GM19099 (cell line): ENCODE results near the gene GNAT3.

Source experiments
- POLR2A ChIP-seq: IDR thresholded peaks from 3 replicates; pipeline ENCODE4 v1.6.1; 2011; ENCODE audit warnings: low read depth; ENCODE audit not compliant: insufficient read length; ENCODE audit errors: extremely low read depth

GNAT3 gene

GRCh38 chr7:80511964-80512363, at the start of gene GNAT3:
Gene GNAT3, minus strand, starts transcription at chr7:80512064. Its CDS starts 138 bp downstream, at chr7:80511926.
- no peak for TF ChIP-seq POLR2A

GRCh38 chr7:80558116-80558515, 46.3 kb upstream of the GNAT3 start:
- no peak for TF ChIP-seq POLR2A

GRCh38 chr7:80552031-80552694, 40.3 kb upstream of the GNAT3 start:
- TF ChIP-seq POLR2A, result no peak

- TF ChIP-seq POLR2A, result no peak
Measured at GRCh38 chr7:80550005-80550404, 38.1 kb upstream of the GNAT3 start.

- TF ChIP-seq POLR2A, result no peak
Measured at GRCh38 chr7:80548840-80549530, 37.1 kb upstream of the GNAT3 start.

GRCh38 chr7:80542398-80542797, 30.5 kb upstream of the GNAT3 start:
- no peak for TF ChIP-seq POLR2A

- no peak for TF ChIP-seq POLR2A
Measured at GRCh38 chr7:80540836-80541235, 29.0 kb upstream of the GNAT3 start.

GRCh38 chr7:80537091-80537490, 25.2 kb upstream of the GNAT3 start:
- TF ChIP-seq POLR2A, result no peak

- TF ChIP-seq POLR2A, result no peak
Measured at GRCh38 chr7:80536426-80536825, 24.6 kb upstream of the GNAT3 start.

- no peak for TF ChIP-seq POLR2A
Measured at GRCh38 chr7:80533287-80533686, 21.4 kb upstream of the GNAT3 start.

GRCh38 chr7:80532153-80532552, 20.3 kb upstream of the GNAT3 start:
- TF ChIP-seq POLR2A, result no peak

- no peak for TF ChIP-seq POLR2A
Measured at GRCh38 chr7:80530136-80530535, 18.3 kb upstream of the GNAT3 start.

GRCh38 chr7:80529362-80529761, 17.5 kb upstream of the GNAT3 start:
- TF ChIP-seq POLR2A, result no peak

- no peak for TF ChIP-seq POLR2A
Measured at GRCh38 chr7:80528689-80529088, 16.8 kb upstream of the GNAT3 start.

- TF ChIP-seq POLR2A, result no peak
Measured at GRCh38 chr7:80526472-80526871, 14.6 kb upstream of the GNAT3 start.

GRCh38 chr7:80524693-80525092, 12.8 kb upstream of the GNAT3 start:
- no peak for TF ChIP-seq POLR2A
